Ovary (tissue), 3 donors: ENCODE data around the gene ATP6V1A.

Experiments
- CTCF ChIP-seq, 3 donors: fragments of 450-650 bp in 2 of 3; fragments of 200-600 bp in 1 of 3; IDR thresholded peaks; one replicate each; pipeline versions ENCODE4 v1.5.1 to v1.8.0; 2016 to 2022; ENCODE audit warnings: antibody characterized with exemption in 3 of 3, mild to moderate bottlenecking in 1 of 3
- EP300 ChIP-seq: sonication (generic); formaldehyde crosslinking; IDR thresholded peaks from one replicate; pipeline ENCODE4 v1.6.1; 2017; ENCODE audit warnings: antibody characterized with exemption
- POLR2A ChIP-seq: fragments of 450-650 bp; IDR thresholded peaks from one replicate; pipeline ENCODE4 v1.6.1; 2017; ENCODE audit warnings: antibody characterized with exemption, mild to moderate bottlenecking, moderate library complexity
- donor health status: DM: no; HTN: no; CAD: no.

- TF ChIP-seq CTCF (IDR thresholded peaks at IDR 0.05) (no peak), POLR2A (no peak), EP300 (no peak)
These were observed 27.1 kb upstream of the ATP6V1A start for GRCh38 chr3:113719758-113720157.
